Measurements from ENCODE around the gene MGAT5. TPM values are rescaled to one million over a fixed set of nuclear protein-coding genes. Genes with fewer than 3 reads are reported as not detected.

MGAT5 gene, protein sequence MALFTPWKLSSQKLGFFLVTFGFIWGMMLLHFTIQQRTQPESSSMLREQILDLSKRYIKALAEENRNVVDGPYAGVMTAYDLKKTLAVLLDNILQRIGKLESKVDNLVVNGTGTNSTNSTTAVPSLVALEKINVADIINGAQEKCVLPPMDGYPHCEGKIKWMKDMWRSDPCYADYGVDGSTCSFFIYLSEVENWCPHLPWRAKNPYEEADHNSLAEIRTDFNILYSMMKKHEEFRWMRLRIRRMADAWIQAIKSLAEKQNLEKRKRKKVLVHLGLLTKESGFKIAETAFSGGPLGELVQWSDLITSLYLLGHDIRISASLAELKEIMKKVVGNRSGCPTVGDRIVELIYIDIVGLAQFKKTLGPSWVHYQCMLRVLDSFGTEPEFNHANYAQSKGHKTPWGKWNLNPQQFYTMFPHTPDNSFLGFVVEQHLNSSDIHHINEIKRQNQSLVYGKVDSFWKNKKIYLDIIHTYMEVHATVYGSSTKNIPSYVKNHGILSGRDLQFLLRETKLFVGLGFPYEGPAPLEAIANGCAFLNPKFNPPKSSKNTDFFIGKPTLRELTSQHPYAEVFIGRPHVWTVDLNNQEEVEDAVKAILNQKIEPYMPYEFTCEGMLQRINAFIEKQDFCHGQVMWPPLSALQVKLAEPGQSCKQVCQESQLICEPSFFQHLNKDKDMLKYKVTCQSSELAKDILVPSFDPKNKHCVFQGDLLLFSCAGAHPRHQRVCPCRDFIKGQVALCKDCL
- 12.1 to 19.6 TPM (median 17.2 TPM) in 5 replicates for total RNA-seq (2022; extraction: Qiagen RNA extraction)

DNA sequence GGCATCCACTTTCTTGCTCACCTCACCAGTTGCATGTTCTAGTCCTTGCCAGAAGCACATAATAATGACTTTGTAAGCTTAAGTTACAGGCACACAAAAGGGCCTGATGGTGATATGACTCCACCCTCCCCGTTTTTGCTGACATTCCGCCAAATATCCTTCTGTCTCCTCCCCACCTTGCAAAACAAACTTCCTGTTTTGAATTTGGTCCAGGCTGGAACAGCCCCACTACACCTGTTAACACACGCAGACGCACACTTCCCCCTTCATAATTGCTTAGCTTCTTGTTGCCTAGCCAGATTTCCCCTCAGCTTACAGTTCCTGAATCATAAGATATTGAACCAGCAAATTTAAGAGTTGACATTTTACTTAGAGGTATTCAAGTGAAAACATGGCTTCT lies at the start of gene MGAT5:
Gene MGAT5, plus strand, starts transcription at position 269 of the 400 bp plus-strand sequence. CDS start 332 bp downstream, outside the sequence.

Data from A549 treated with dexamethasone at 1 μM for 4 hours (cell line).